Endothelial cell (in vitro differentiated cells): ENCODE measurements around the gene SLC6A9. TPM values are rescaled to one million over a fixed set of nuclear protein-coding genes. Genes with fewer than 3 reads are reported as not detected.

ENCODE experiments used
- DNase-seq: peaks from one replicate; pipeline ENCODE4 v3.0.0; 2021; ENCODE audit warnings: low spot score
- H3K27ac Mint-ChIP-seq: one replicate; pipeline ENCODE4 v1.8.0; 2021; ENCODE audit warnings: mixed read lengths, inconsistent platforms; ENCODE audit not compliant: unreplicated experiment
- H3K27me3 Mint-ChIP-seq: one replicate; pipeline ENCODE4 v1.8.0; 2021; ENCODE audit warnings: mild to moderate bottlenecking, moderate library complexity, mixed read lengths, inconsistent platforms; ENCODE audit not compliant: unreplicated experiment
- H3K36me3 Mint-ChIP-seq: one replicate; pipeline ENCODE4 v1.8.0; 2021; ENCODE audit warnings: mild to moderate bottlenecking, low read depth, mixed read lengths, inconsistent platforms; ENCODE audit not compliant: unreplicated experiment
- H3K4me1 Mint-ChIP-seq: one replicate; pipeline ENCODE4 v1.8.0; 2021; ENCODE audit warnings: mild to moderate bottlenecking, mixed read lengths, inconsistent platforms; ENCODE audit not compliant: unreplicated experiment
- H3K4me3 Mint-ChIP-seq: one replicate; pipeline ENCODE4 v1.8.0; 2021; ENCODE audit warnings: mild to moderate bottlenecking, mixed read lengths, inconsistent platforms; ENCODE audit not compliant: unreplicated experiment
- H3K9me3 Mint-ChIP-seq: one replicate; pipeline ENCODE4 v1.8.0; 2021; ENCODE audit warnings: mixed read lengths, inconsistent platforms; ENCODE audit not compliant: unreplicated experiment
- CTCF ChIP-seq: fragments of 200-600 bp; sonication (generic); IDR thresholded peaks from one replicate; pipeline ENCODE4 v1.5.0; 2021; ENCODE audit warnings: antibody characterized with exemption; ENCODE audit not compliant: unreplicated experiment
- total RNA-seq: library from RNA; stranded (reverse); fragmentation: NEBNext Ultra II Directional; extraction: Animal tissue kit (Norgen Biotek cat#: 25700); gene quantifications from one replicate; pipeline ENCODE4 v1.2.1, GENCODE V29; 2021; ENCODE audit not compliant: unreplicated experiment

The SLC6A9 gene
- total RNA-seq, 1 donor from 2014 or later, result 2.8 TPM

GRCh38 chr1:43977376-43978263 lies 53.6 kb downstream of the SLC6A9 start:
- Mint-ChIP-seq H3K9me3 (no peaks in the 10 kb centered on the region), H3K4me1 (peaks cover 41% of the 10 kb centered on the region), H3K27me3 (peaks cover 32% of the 10 kb centered on the region), H3K4me3 (peak overlapping the region; percentile 63), H3K27ac (peak overlapping the region; percentile 27), H3K36me3 (peaks cover 30% of the 10 kb centered on the region)
- TF ChIP-seq CTCF, result no peak
- DNase-seq, result no peak

- H3K4me3 Mint-ChIP-seq, result peak overlapping the region; percentile 3
- H3K27me3 Mint-ChIP-seq, result peaks cover 30% of the 10 kb centered on the region
- TF ChIP-seq CTCF, result no peak
- H3K36me3 Mint-ChIP-seq, result peaks cover 27% of the 10 kb centered on the region
- peaks cover 39% of the 10 kb centered on the region for H3K4me1 Mint-ChIP-seq
- no peaks in the 10 kb centered on the region for H3K9me3 Mint-ChIP-seq
- H3K27ac Mint-ChIP-seq, result no peak overlapping the region
- DNase-seq, result no peak
Measured at GRCh38 chr1:43976890-43977289, 54.4 kb downstream of the SLC6A9 start.

- no peaks in the 10 kb centered on the region for H3K9me3 Mint-ChIP-seq
- DNase-seq, result no peak
- H3K4me3 Mint-ChIP-seq, result peak overlapping the region; percentile 94
- H3K4me1 Mint-ChIP-seq, result peaks cover 39% of the 10 kb centered on the region
- H3K36me3 Mint-ChIP-seq, result peaks cover 27% of the 10 kb centered on the region
- H3K27me3 Mint-ChIP-seq, result peaks cover 29% of the 10 kb centered on the region
- no peak overlapping the region for H3K27ac Mint-ChIP-seq
- no peak for TF ChIP-seq CTCF
Measured at GRCh38 chr1:43976045-43976444, 55.2 kb downstream of the SLC6A9 start.

DNA sequence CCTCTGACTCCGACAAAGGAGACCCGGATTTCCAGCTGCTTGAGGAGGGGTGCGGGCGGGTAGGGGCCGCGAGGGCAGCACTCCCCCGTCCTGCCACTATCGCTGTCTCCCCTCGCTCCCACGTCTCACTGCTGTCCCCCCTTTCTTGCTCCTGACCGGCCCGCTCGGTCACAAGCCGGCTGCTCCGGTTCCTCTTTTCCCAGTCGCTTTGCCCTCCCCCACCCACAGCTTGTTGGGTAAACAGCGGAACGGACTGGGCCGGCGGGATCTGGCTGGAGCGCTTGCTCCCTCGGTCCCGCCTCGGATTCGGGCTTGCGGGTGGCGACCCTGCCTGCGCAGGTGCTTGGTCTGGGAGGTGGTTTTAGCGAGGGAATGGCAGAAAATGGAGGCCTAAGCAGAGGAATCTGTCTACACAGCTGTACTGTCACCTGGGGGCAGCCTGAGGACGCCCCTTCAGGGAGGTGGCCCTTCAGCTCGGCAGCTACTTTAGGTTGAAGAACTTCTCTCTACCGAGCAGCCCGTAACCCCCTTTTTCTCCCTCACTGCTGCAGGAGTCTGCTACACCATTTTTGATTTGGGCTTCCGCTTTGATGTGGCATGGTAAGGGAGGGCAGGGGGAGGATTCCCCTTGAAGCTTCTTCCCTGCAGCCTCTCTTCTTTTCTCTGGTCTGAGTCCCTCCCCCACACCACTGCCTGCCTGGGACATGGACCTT lies 55.9 kb downstream of the SLC6A9 start:
- TF ChIP-seq CTCF, result no peak
- Mint-ChIP-seq H3K27ac (no peak overlapping the region), H3K36me3 (peaks cover 22% of the 10 kb centered on the region), H3K27me3 (peaks cover 26% of the 10 kb centered on the region), H3K4me1 (peaks cover 38% of the 10 kb centered on the region), H3K4me3 (peak overlapping the region; percentile 94), H3K9me3 (no peaks in the 10 kb centered on the region)
- no peak for DNase-seq
